ENCODE measurements around the gene SLC38A11. TPM values are rescaled to one million over a fixed set of nuclear protein-coding genes. Genes with fewer than 3 reads are reported as not detected.

SLC38A11 gene
- total and polyA plus RNA-seq, 7 donors, result 0.07 to 1.6 (median 0.52) TPM

DNA sequence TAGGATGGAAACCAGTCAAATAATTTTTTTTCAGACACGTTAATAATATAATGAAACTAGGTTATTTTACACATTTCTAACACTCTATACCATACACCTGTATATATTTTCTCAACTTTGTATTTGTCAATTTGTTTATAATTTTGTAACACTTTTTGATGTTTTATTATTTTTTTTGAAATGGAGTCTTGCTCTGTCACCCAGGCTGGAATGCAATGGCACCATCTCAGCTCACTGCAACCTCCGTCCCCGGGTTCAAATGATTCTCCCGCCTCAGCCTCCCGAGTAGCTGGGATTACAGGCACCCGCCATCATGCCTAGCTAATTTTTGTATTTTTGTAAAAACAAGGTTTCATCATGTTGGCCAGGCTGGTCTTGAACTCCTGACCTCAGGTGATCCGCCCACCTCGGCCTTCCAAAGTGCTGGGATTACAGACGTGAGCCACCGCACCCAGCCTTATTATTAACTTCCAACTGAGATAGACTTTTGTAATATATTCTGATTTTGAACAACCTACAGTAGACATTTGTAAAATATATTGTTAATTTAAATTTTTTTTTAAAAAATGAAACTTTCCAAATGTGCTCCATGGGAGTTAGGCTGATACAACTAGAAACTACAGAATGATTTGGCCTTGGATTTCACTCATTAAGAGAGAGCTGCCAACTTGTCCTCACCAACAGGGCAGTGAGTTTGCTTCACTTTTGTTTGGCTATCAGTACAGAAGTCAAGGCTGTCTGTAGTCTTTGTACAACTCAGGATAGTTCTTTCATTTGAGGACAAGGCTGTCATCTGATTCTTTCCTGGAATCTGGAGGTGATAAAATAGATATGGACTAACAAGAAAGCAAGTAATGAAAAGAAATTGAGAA, 79.8 kb downstream of the SLC38A11 start:
- no peak overlapping the region for H3K27ac ChIP-seq
- intact Hi-C loops (cut with DNase I), result no loop called here
- WGBS, 3 donors, result 92 to 97% (median 96%) methylated on average over 10 of the region's 10 CpGs
- no peak for DNase-seq
- no peaks in the 10 kb centered on the region for H3K4me1 ChIP-seq
- H3K9me3 ChIP-seq, result no peaks in the 10 kb centered on the region
- no peaks in the 10 kb centered on the region for H3K27me3 ChIP-seq (ENCODE audit: insufficient read depth in 3 of 3, low read length in 2 of 3)
- no peak for ATAC-seq
- no peaks in the 10 kb centered on the region for H3K36me3 ChIP-seq (ENCODE audit: insufficient read depth in 1 of 2, low read depth in 1 of 2)
- H3K4me3 ChIP-seq, result no peak overlapping the region
- TF ChIP-seq CTCF (IDR thresholded peaks at IDR 0.05), result no peak

- intact Hi-C loops (cut with DNase I), result no loop called here
- Histone ChIP-seq H3K27ac (no peak overlapping the region), H3K4me1 (no peaks in the 10 kb centered on the region), H3K27me3 (ENCODE audit: insufficient read depth in 3 of 3, low read length in 2 of 3) (no peaks in the 10 kb centered on the region), H3K9me3 (no peaks in the 10 kb centered on the region), H3K36me3 (ENCODE audit: insufficient read depth in 1 of 2, low read depth in 1 of 2) (no peaks in the 10 kb centered on the region), H3K4me3 (no peak overlapping the region)
- WGBS, 3 donors, result 62 to 66% (median 65%) methylated on average over 9 of the region's 9 CpGs
- no peak for TF ChIP-seq CTCF (IDR thresholded peaks at IDR 0.05)
- ATAC-seq (no peak), DNase-seq (no peak)
Observed at GRCh38 chr2:164873210-164873908, 82.0 kb downstream of the SLC38A11 start.

- H3K27ac ChIP-seq, result no peak overlapping the region
- H3K4me1 ChIP-seq, result no peaks in the 10 kb centered on the region
- intact Hi-C loops (cut with DNase I), result no loop called here
- H3K27me3 ChIP-seq (ENCODE audit: insufficient read depth in 3 of 3, low read length in 2 of 3), result no peaks in the 10 kb centered on the region
- H3K4me3 ChIP-seq, result no peak overlapping the region
- WGBS, 3 donors, result 65 to 81% (median 76%) methylated on average over 2 of the region's 2 CpGs
- DNase-seq (no peak), ATAC-seq (no peak)
- no peaks in the 10 kb centered on the region for H3K36me3 ChIP-seq (ENCODE audit: insufficient read depth in 1 of 2, low read depth in 1 of 2)
- no peaks in the 10 kb centered on the region for H3K9me3 ChIP-seq
- no peak for TF ChIP-seq CTCF (IDR thresholded peaks at IDR 0.05)
Observed at GRCh38 chr2:164871404-164871803, 83.9 kb downstream of the SLC38A11 start.

DNA sequence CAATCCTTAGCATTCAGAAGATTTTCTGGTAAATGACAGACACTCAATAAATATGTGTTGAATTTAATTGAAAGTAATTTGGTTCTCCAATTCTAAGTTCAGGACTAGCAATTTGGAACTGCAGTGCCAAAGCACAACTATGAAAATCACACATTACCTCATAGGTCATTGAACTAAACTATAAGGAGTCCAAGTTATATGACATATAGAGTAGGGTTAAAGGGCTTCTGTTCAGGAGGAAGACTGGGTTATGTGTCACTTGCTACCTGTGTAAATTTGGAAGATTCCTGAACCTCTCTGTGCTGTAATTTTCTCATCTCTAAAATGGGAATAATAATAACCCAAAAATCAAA, 85.9 kb downstream of the SLC38A11 start:
- Histone ChIP-seq H3K4me3 (no peak overlapping the region), H3K4me1 (no peaks in the 10 kb centered on the region), H3K27ac (no peak overlapping the region), H3K9me3 (no peaks in the 10 kb centered on the region), H3K27me3 (ENCODE audit: insufficient read depth in 3 of 3, low read length in 2 of 3) (no peaks in the 10 kb centered on the region), H3K36me3 (ENCODE audit: insufficient read depth in 1 of 2, low read depth in 1 of 2) (no peaks in the 10 kb centered on the region)
- ATAC-seq (no peak), DNase-seq (no peak)
- intact Hi-C loops (cut with DNase I), result no loop called here
- no peak for TF ChIP-seq CTCF (IDR thresholded peaks at IDR 0.05)

Data from psoas muscle (tissue), 8 donors.